ENCODE measurements around the gene ZNF599. TPM values are rescaled to one million over a fixed set of nuclear protein-coding genes. Genes with fewer than 3 reads are reported as not detected.

Gene ZNF599
- total RNA-seq (2022; extraction: Qiagen RNA extraction; ENCODE audit: low read depth): 2.1 to 3.4 TPM (median 2.4 TPM) in 5 replicates

GRCh38 chr19:34772697-34773554 is at the start of gene ZNF599:
ZNF599 (minus strand) TSS chr19:34773215; CDS start chr19:34772841, 374 bp downstream.

GRCh38 chr19:34733746-34734536 is 39.1 kb downstream of the ZNF599 start, which contains the start of gene ZNF181:
ZNF181 (plus strand) TSS chr19:34734243; CDS start chr19:34735038, 795 bp downstream.

Other genes starting within 250 kb of the ZNF599 start
- 0.09 to 0.31 TPM (median 0.13 TPM) in 3 of 5 replicates, not detected in the others for gene SCGB2B2, start 96.1 kb downstream of the ZNF599 start, total RNA-seq (2022; extraction: Qiagen RNA extraction; ENCODE audit: low read depth)
- gene ZNF302, start 95.5 kb downstream of the ZNF599 start, total RNA-seq (2022; extraction: Qiagen RNA extraction; ENCODE audit: low read depth): 14.8 to 19.7 TPM (median 16.2 TPM) in 5 replicates
- gene ZNF181, start 39.0 kb downstream of the ZNF599 start, total RNA-seq (2022; extraction: Qiagen RNA extraction; ENCODE audit: low read depth): 7.6 to 11.7 TPM (median 11.1 TPM) in 5 replicates
- gene ZNF30, start 153.7 kb upstream of the ZNF599 start, total RNA-seq (2022; extraction: Qiagen RNA extraction; ENCODE audit: low read depth): 5.0 to 5.9 TPM (median 5.2 TPM) in 5 replicates
- gene ZNF792, start 191.0 kb upstream of the ZNF599 start, total RNA-seq (2022; extraction: Qiagen RNA extraction; ENCODE audit: low read depth): 1.4 to 2.1 TPM (median 1.9 TPM) in 5 replicates
- 119 to 143 TPM (median 132 TPM) in 5 replicates for gene GRAMD1A, start 227.1 kb upstream of the ZNF599 start, total RNA-seq (2022; extraction: Qiagen RNA extraction; ENCODE audit: low read depth)